Keratinocyte (primary cell): ENCODE measurements around the gene BDP1. TPM values are rescaled to one million over a fixed set of nuclear protein-coding genes. Genes with fewer than 3 reads are reported as not detected.

Experiments
- DNase-seq: peaks from one replicate; pipeline ENCODE4 v3.0.0-alpha.2; 2011; ENCODE audit warnings: low read depth, missing footprints, low spot score
- FAIRE-seq: peaks from 2 replicates; lab custom pipeline; 2011; peaks lifted over from hg19 to GRCh38; lab: Jason Lieb, UNC
- H2AFZ ChIP-seq: 2 replicates; pipeline ENCODE4 v1.6.0; 2012; ENCODE audit warnings: low read length, control low read depth, inconsistent platforms; ENCODE audit not compliant: control insufficient read depth
- H3K27ac ChIP-seq: 2 replicates; pipeline ENCODE4 v1.5.1; 2011; ENCODE audit warnings: low read length; ENCODE audit not compliant: control insufficient read depth, insufficient read depth
- H3K27me3 ChIP-seq: 3 replicates; pipeline ENCODE4 v1.6.0; 2011; ENCODE audit warnings: low read length; ENCODE audit not compliant: control insufficient read depth, insufficient read depth; ENCODE audit errors: extremely low read depth
- H3K36me3 ChIP-seq, 2 experiments: 2 replicates in 1 of 2; 3 replicates in 1 of 2; pipeline ENCODE4 v1.5.1; 2011; ENCODE audit warnings: low read length in 2 of 2, mild to moderate bottlenecking in 1 of 2; ENCODE audit not compliant: control insufficient read depth in 2 of 2, insufficient read depth in 2 of 2; ENCODE audit errors: extremely low read depth in 1 of 2
- H3K4me1 ChIP-seq: 3 replicates; pipeline ENCODE4 v1.5.1; 2011; ENCODE audit warnings: low read length; ENCODE audit not compliant: control insufficient read depth, insufficient read depth; ENCODE audit errors: extremely low read depth
- H3K4me2 ChIP-seq: 3 replicates; pipeline ENCODE4 v1.6.0; 2011; ENCODE audit warnings: low read depth, low read length; ENCODE audit not compliant: control insufficient read depth, insufficient read depth; ENCODE audit errors: extremely low read depth
- H3K4me3 ChIP-seq, 3 experiments: fragments of 200-600 bp in 1 of 3; sonication (generic) in 1 of 3; 2 replicates in 2 of 3; 3 replicates in 1 of 3; pipeline ENCODE4 v1.5.1; 2011 to 2016; ENCODE audit warnings: low read length in 3 of 3, mild to moderate bottlenecking in 3 of 3, control low read depth in 2 of 3, inconsistent platforms in 1 of 3, low read depth in 1 of 3, mixed read lengths in 1 of 3, mixed run types in 1 of 3, moderate library complexity in 1 of 3; ENCODE audit not compliant: control insufficient read depth in 2 of 3, insufficient read depth in 2 of 3; ENCODE audit errors: extremely low read depth in 1 of 3
- H3K79me2 ChIP-seq: 2 replicates; pipeline ENCODE4 v1.6.0; 2012; ENCODE audit warnings: low read length; ENCODE audit not compliant: control insufficient read depth, insufficient read depth
- H3K9ac ChIP-seq: 3 replicates; pipeline ENCODE4 v1.6.0; 2011; ENCODE audit warnings: low read length; ENCODE audit not compliant: control insufficient read depth, insufficient read depth; ENCODE audit errors: extremely low read depth
- H3K9me1 ChIP-seq: 3 replicates; pipeline ENCODE4 v1.6.0; 2011; ENCODE audit warnings: low read length; ENCODE audit not compliant: control insufficient read depth, insufficient read depth; ENCODE audit errors: extremely low read depth
- H3K9me3 ChIP-seq: 2 replicates; pipeline ENCODE4 v1.5.1; 2012; ENCODE audit warnings: low read depth, low read length; ENCODE audit not compliant: control insufficient read depth
- H4K20me1 ChIP-seq: 3 replicates; pipeline ENCODE4 v1.6.0; 2011; ENCODE audit warnings: low read length; ENCODE audit not compliant: control insufficient read depth, insufficient read depth; ENCODE audit errors: extremely low read depth
- EZH2 ChIP-seq: IDR thresholded peaks from one replicate; pipeline ENCODE4 v1.6.1; 2012; ENCODE audit warnings: inconsistent platforms, mild to moderate bottlenecking, low read length, moderate library complexity
- dilution Hi-C: fragments of 300-500 bp; cut with MboI; formaldehyde crosslinking; loops from one replicate; pipeline ENCODE4 v1.7.0; 2020; ENCODE audit warnings: low sequenced_read_pairs; ENCODE audit not compliant: extremely low pct_ligation_motif_present
- polyA plus RNA-seq, 5 experiments: library from polyadenylated mRNA; depleted of rRNA in 3 of 5; stranded (reverse) in 3 of 5; stranded (forward) in 1 of 5; unstranded in 1 of 5; fragments of >200 nt; gene quantifications; 1 replicate in 1 of 5; 2 replicates in 3 of 5; 3 replicates in 1 of 5; pipeline versions ENCODE4 v1.2.1 to v1.2.3, GENCODE V29; 2011 to 2012; ENCODE audit warnings: missing spikeins in 2 of 5, low read depth in 1 of 5, low replicate concordance in 1 of 5
- TF ChIP-seq, protein P1 (sequence below), 3 experiments: IDR thresholded peaks in 1 of 3; conservative IDR thresholded peaks in 1 of 3; optimal IDR thresholded peaks in 1 of 3; 2 replicates in 2 of 3; 3 replicates in 1 of 3; pipeline versions ENCODE3 to v1.5.1; 2011; ENCODE audit warnings: low read length in 3 of 3, mild to moderate bottlenecking in 3 of 3, moderate library complexity in 2 of 3, control low read depth in 1 of 3, inconsistent platforms in 1 of 3; ENCODE audit not compliant: insufficient read depth in 2 of 3; ENCODE audit errors: extremely low read depth in 1 of 3

The BDP1 gene
- polyA plus RNA-seq, 1 donor (not counting 4 experiments of a cell fraction or from before 2014, with no cell fraction given) = 16.2 TPM

DNA sequence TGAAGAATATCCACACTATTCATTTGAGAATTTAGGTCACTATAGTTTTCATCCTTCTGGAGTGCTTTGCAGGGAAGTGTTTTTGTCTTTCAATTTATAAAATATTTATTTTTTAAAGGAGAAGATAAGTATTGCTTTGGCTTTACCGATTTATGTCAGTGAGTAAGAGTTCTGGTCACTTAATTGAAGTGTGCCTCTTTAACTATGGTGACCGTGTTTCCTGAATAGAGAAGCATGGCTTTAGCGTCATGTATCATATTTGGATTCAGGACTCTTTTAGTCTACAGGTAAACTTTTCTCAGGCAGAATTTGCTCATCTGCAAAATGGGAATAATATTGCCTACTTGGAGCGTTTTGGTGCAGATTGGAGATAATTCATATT, 902 bp downstream of the BDP1 start:
- Histone ChIP-seq H2AFZ (peak overlapping the region; percentile 64), H3K27me3 (no peaks in the 10 kb centered on the region), H3K27ac (peak overlapping the region; percentile 87), H3K9me1 (no peaks in the 10 kb centered on the region), H3K4me3 (peak overlapping the region; percentile 76 to 95 (median 87)), H3K9ac (peak overlapping the region; percentile 89), H3K36me3 (peaks cover 7 to 13% of the 10 kb centered on the region in 2 experiments), H3K4me2 (peak overlapping the region; percentile 79), H3K4me1 (peaks cover 12% of the 10 kb centered on the region), H3K79me2 (peaks cover 44% of the 10 kb centered on the region), H3K9me3 (no peaks in the 10 kb centered on the region), H4K20me1 (peaks cover 3% of the 10 kb centered on the region)
- FAIRE-seq (peak; percentile 17), DNase-seq (no peak)
- dilution Hi-C loops = no loop called here
- TF ChIP-seq EZH2 = no peak
- TF ChIP-seq, protein P1, sequence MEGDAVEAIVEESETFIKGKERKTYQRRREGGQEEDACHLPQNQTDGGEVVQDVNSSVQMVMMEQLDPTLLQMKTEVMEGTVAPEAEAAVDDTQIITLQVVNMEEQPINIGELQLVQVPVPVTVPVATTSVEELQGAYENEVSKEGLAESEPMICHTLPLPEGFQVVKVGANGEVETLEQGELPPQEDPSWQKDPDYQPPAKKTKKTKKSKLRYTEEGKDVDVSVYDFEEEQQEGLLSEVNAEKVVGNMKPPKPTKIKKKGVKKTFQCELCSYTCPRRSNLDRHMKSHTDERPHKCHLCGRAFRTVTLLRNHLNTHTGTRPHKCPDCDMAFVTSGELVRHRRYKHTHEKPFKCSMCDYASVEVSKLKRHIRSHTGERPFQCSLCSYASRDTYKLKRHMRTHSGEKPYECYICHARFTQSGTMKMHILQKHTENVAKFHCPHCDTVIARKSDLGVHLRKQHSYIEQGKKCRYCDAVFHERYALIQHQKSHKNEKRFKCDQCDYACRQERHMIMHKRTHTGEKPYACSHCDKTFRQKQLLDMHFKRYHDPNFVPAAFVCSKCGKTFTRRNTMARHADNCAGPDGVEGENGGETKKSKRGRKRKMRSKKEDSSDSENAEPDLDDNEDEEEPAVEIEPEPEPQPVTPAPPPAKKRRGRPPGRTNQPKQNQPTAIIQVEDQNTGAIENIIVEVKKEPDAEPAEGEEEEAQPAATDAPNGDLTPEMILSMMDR (optimal IDR thresholded peaks at IDR 0.05 in 1 of 3, IDR thresholded peaks at IDR 0.05 in 1 of 3, conservative IDR thresholded peaks at IDR 0.05 in 1 of 3; ENCODE audit: extremely low read depth in 1 of 3, insufficient read depth in 2 of 3, low read length in 3 of 3) = no peak

- Histone ChIP-seq H3K79me2 (peaks cover 44% of the 10 kb centered on the region), H3K9me1 (no peaks in the 10 kb centered on the region), H4K20me1 (peaks cover 3% of the 10 kb centered on the region), H3K4me3 (peak overlapping the region; percentile 76 to 95 (median 87)), H3K9ac (no peak overlapping the region), H3K27ac (no peak overlapping the region), H3K27me3 (no peaks in the 10 kb centered on the region), H3K9me3 (no peaks in the 10 kb centered on the region), H3K36me3 (peaks cover 7 to 14% of the 10 kb centered on the region in 2 experiments), H3K4me1 (peaks cover 12% of the 10 kb centered on the region), H3K4me2 (peak overlapping the region; percentile 79), H2AFZ (no peak overlapping the region)
- DNase-seq = no peak
- dilution Hi-C loops = no loop called here
- TF ChIP-seq, protein P1 (optimal IDR thresholded peaks at IDR 0.05 in 1 of 3, IDR thresholded peaks at IDR 0.05 in 1 of 3, conservative IDR thresholded peaks at IDR 0.05 in 1 of 3; ENCODE audit: extremely low read depth in 1 of 3, insufficient read depth in 2 of 3, low read length in 3 of 3) = no peak
- no peak for TF ChIP-seq EZH2
- FAIRE-seq = no peak
These were observed 1.7 kb downstream of the BDP1 start for GRCh38 chr5:71457106-71457505.
